Measurements from ENCODE around the gene DUSP28. TPM values are rescaled to one million over a fixed set of nuclear protein-coding genes. Genes with fewer than 3 reads are reported as not detected.
A peak's percentile ranks its signal among the peaks of the same experiment; 100 is the strongest.

Gene DUSP28
- total and polyA plus RNA-seq, 2 of the 13 experiments (the other 11 are each of a cell fraction or from before 2014, with no cell fraction given) = 5.2 to 8.6 TPM

- TF ChIP-seq GABPA (IDR thresholded peaks at IDR 0.05; ENCODE audit: low read depth, low read length) (no peak), GABPA (CRISPR knock-in tag; IDR thresholded peaks at IDR 0.05; ENCODE audit: low read depth) (no peak), ZNF792 (CRISPR knock-in tag; IDR thresholded peaks at IDR 0.05) (no peak), CCDC6 (CRISPR knock-in tag; IDR thresholded peaks at IDR 0.05) (0 out of 2 replicates have a peak, but pooled peaks have one; percentile 33), IRF2 (CRISPR knock-in tag; IDR thresholded peaks at IDR 0.05) (no peak), GATAD2A (CRISPR knock-in tag; IDR thresholded peaks at IDR 0.05) (0 out of 2 replicates have a peak, but pooled peaks have one; percentile 4), ZNF354B (CRISPR knock-in tag; IDR thresholded peaks at IDR 0.05) (no peak), MED13 (CRISPR knock-in tag; IDR thresholded peaks at IDR 0.05) (no peak), JUNB (CRISPR knock-in tag; IDR thresholded peaks at IDR 0.05; ENCODE audit: borderline replicate concordance) (no peak), ZNF143 (CRISPR knock-in tag; IDR thresholded peaks at IDR 0.05) (no peak), ZNF569 (CRISPR knock-in tag; IDR thresholded peaks at IDR 0.05; ENCODE audit: borderline replicate concordance) (no peak), ZNF382 (CRISPR knock-in tag; IDR thresholded peaks at IDR 0.05; ENCODE audit: borderline replicate concordance) (no peak), ZNF564 (CRISPR knock-in tag; IDR thresholded peaks at IDR 0.05) (peak; percentile 53; the same call in 1 of the 2 replicates), PHF8 (CRISPR knock-in tag; IDR thresholded peaks at IDR 0.05) (peak; percentile 49; the same call in 1 of the 2 replicates), ZNF572 (CRISPR knock-in tag; IDR thresholded peaks at IDR 0.05) (no peak), MYNN (CRISPR knock-in tag; IDR thresholded peaks at IDR 0.05; ENCODE audit: low read depth) (no peak), CEBPB (IDR thresholded peaks at IDR 0.05; ENCODE audit: borderline replicate concordance, low read depth, low read length) (no peak), PLSCR1 (CRISPR knock-in tag; IDR thresholded peaks at IDR 0.05; ENCODE audit: borderline replicate concordance) (no peak), ZNF510 (CRISPR knock-in tag; IDR thresholded peaks at IDR 0.05; ENCODE audit: low read depth) (no peak), ZHX2 (IDR thresholded peaks at IDR 0.05; ENCODE audit: low read depth) (no peak), ZHX2 (CRISPR knock-in tag; IDR thresholded peaks at IDR 0.05; ENCODE audit: borderline replicate concordance) (no peak)
- TF ChIP-seq, protein P1, sequence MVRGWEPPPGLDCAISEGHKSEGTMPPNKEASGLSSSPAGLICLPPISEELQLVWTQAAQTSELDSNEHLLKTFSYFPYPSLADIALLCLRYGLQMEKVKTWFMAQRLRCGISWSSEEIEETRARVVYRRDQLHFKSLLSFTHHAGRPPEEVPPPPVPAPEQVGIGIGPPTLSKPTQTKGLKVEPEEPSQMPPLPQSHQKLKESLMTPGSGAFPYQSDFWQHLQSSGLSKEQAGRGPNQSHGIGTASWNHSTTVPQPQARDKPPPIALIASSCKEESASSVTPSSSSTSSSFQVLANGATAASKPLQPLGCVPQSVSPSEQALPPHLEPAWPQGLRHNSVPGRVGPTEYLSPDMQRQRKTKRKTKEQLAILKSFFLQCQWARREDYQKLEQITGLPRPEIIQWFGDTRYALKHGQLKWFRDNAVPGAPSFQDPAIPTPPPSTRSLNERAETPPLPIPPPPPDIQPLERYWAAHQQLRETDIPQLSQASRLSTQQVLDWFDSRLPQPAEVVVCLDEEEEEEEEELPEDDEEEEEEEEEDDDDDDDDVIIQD (CRISPR knock-in tag; IDR thresholded peaks at IDR 0.05; ENCODE audit: low read depth) = no peak
- TF ChIP-seq, protein P2, sequence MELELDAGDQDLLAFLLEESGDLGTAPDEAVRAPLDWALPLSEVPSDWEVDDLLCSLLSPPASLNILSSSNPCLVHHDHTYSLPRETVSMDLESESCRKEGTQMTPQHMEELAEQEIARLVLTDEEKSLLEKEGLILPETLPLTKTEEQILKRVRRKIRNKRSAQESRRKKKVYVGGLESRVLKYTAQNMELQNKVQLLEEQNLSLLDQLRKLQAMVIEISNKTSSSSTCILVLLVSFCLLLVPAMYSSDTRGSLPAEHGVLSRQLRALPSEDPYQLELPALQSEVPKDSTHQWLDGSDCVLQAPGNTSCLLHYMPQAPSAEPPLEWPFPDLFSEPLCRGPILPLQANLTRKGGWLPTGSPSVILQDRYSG (CRISPR knock-in tag; IDR thresholded peaks at IDR 0.05) = no peak
Measured at GRCh38 chr2:240567872-240568677, 7.9 kb downstream of the DUSP28 start, which contains the start of gene RNPEPL1 (continued).
